Stimulated activated CD8-positive, alpha-beta memory T cell treated with anti-CD3 and anti-CD28 coated beads, Interleukin-15, amount 100 ng/mL, for 48 hours (primary cell): ENCODE measurements around the gene FAM131B.
"Not testable (repeated sequence)": the region's sequence is repeated elsewhere in the genome, so short reads cannot be mapped to it uniquely, and the experiment has no call there.

Source experiments
- DNase-seq, 2 donors: peaks; one replicate each; pipeline ENCODE4 v3.0.0-alpha.2; 2020; ENCODE audit warnings: low read depth in 2 of 2

Gene FAM131B

DNA sequence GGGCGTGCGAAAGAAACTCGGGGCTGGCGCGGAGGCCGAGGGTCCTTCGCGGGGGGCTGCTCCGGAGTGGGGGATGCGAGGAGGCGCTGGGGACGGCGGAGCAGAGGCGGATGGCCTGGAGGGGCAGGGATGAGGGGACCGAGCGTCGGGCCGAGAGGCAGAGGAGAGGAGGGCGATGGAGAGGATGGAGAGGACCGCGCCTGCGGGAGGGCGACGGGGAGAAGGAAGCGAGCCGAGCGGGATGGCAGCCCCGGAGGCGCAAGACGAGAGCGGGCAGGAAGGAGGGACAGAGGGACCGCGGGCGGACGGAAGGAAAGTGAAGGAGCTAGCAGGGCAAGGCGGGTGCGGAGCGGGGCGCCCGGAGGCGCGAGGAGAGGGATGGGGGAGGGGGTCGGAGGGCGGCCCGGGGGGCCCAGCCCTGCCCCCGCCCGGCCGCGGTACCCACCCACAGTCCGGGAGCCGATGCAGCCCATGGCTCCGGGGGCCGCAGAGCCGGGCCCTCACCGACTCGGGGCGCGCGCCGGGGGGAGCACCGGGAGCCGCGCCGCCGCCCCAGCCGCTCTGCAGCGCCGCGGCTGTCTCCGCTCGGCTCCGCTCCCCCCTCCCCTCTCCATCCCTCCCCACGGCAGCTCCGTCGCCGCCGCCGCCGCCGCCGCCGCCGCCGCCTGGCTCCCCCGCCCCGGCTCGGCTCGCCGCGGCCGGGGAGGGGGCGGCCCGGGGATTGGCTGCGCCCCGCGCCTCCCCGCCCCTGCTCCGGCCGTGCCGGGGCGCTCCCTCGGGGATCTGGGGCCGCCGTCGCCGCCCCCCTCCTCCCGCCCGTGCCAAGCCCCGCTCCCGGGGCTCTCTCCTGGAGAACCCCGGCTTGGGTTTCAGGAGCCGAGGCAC is at the start of gene FAM131B:
FAM131B (minus strand) TSS at position 583 of the 885 bp plus-strand sequence; CDS start at position 473, 110 bp downstream.
- no peak for DNase-seq

DNA sequence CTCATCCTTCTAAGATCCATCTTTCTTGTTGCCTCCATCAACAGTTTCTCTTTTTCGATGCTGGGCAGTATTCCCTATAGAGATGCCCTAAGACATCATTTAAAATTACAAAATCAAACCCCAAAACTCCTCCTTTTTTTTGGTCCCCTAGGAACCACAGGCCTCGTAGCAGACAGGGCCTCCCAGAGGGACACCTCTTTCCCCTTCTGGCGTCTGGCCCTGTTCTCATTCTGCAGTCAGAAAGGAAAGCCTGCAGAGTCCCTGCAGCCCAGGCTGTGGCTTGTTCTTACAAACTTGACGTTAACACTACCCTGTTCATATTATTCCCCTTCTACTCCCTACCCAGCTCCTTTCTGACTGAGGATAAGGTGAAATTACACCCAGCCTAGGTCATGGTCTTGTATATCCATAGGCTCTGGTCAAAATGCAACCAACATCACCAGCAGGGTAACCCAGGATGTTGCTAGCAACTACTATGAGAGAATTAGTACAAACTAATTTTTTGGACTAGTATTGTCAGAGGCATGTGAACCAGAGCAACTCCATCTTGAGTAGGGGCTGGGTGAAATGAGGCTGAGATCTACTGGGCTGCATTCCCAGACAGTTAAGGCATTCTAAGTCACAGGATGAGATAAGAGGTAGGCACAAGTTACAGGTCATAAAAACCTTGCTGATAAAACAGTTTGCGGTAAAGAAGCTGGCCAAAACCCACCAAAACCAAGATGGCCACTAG is 49.6 kb upstream of the FAM131B start:
- DNase-seq: no peak

DNA sequence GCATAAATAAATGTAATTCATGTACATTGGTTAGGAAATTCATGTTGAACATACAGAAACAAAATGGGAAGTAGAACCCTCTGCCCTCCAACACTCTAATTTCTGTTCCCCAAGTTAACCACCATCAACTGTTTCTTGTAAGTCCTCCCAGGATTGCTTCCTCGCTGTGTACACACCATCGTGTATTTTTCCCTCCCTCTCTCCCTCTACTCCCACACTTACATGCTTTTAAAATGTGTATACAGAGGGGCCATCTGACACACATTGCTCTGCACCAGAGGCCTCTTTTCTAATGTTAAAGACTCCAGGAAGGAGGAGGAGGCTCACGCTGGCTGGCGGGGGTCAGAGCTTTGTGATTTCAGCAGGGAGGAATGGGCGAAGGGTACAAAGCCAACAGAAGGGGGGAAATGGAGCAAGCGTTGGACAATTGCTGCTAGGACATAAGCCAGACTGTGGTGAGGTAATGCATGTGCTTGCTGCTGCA is 48.0 kb upstream of the FAM131B start:
- DNase-seq: no peak

DNA sequence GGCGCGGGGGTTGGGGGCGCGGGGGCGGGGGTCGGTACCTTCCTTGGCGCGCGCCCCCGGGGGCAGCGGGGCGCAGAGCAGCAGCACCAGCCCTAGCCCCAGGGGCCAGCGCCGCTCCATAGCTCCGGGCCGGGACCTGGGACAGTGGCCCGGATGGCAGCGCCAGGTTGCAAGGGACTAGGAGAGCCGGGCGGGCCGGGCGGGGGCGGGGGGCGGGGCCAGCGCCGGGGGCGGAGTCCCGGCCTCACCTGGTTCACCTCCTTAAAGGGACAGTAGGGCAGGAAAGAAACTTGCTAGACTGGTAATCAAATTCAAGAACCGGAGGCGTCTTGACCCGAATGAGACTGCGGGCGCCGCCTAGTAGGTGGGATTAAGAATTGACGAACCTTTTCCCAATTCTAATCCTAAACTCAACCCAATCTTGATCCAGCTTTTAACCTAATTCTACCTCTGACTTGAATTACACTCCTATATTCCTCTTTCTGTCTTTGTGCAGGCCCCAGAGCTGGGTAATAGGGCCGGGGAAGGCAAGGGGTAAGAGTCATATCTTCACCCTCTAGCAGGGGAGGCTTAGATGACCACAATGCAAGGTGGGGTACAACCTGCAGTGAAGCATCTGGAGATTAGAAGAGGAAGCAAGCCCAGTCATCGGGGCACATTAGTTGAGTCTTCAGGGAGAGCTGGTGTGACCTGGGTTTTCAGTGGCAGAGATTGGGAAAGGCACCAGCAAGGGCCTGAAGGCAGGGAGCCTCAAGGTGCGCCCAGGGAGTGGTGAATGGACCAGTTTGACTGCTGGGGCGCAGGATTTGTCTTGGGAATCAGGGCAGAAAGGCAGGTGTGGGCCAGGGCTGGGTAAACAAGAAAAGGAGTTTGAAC is 46.4 kb upstream of the FAM131B start, which contains the start of gene EPHA1:
EPHA1 (minus strand) TSS at position 171 of the 876 bp plus-strand sequence; CDS start at position 120, 51 bp downstream.
- peak in 1 of 2 donors; percentile 20 for DNase-seq

DNA sequence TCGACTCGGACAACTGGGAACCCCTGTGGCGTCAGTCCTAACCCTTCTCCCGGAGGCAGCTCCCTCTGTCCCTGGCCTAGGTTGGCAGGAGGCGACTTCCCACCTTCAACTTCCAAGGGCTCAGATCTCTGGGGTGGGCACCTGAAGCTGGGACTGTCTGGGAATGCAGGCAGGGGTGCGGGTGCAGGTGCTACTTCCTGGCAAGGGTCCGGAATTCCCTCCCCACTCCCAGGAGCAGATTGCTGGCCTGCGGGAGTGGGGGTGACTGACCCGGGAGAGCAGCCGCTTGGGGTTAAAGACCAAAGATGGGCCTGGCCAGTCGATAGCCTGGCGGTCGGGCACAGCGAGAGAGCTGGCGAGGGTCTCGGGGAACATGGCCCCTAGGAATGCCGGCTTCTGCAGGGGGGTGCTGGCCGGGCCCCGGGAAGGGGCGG is 45.8 kb upstream of the FAM131B start:
- DNase-seq: no peak

DNA sequence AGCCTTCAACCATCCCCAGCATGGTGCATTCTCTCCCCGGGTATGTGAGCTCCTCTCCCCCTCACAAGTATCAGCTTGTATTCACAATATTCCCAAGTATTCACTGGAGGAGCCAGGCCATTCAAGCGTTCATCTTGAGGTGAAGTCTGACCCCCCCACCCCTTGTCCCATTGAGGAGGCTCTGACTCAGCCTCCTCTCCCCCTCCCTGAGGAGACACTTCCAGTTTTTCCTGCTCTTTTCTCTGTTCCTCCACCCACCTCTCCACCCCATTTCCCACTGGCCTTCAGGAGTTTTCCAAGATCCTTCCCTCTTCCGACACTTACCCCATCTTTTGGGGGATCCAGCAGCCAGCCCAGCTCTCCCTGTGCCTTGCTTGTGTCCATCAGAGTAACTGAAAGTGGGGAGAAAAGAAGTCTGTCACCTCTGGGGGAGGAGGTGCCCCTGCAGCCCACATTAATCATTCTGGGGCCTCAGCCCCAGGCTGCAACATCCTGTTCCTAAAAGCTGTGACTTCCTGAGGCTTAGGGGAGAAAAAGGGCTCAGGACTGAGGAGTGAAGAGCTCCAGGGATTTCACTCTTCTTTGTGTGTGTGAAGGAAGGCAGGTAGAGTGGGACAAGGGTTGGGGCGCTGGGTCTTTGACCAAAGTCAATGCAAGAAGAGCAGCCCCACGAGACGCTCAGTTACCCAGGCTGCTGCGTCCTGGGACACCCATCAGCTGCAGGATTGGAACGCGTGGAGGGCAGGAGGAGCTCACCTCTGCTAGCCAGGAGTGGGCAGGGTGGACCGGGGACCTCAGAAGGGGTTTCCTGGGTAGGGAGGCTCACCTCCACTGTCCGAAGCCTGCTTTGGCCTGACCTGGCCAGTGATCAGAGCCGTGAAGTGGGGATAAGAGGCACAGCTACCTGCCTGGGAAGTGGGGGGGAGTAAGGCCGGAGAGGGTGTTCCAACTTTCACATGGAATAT is 45.1 kb upstream of the FAM131B start:
- no peak for DNase-seq

DNA sequence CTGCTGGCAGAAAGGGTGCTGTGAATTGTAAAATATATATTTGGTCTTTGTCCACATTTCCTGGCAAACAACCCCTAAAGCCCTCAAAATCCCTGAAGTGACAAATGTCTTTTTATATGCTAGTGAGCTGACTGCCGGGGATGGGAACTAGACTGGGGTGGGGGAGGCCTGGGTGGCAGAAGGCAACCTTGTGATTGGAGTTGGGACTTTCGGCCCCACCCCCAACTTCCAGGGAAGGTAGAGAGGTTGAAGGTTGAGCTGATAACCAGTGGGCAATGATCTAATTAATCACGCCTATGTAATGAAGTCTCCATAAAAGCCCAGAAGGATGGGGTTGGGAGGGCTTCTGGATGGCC is 43.5 kb upstream of the FAM131B start:
- no peak for DNase-seq

DNA sequence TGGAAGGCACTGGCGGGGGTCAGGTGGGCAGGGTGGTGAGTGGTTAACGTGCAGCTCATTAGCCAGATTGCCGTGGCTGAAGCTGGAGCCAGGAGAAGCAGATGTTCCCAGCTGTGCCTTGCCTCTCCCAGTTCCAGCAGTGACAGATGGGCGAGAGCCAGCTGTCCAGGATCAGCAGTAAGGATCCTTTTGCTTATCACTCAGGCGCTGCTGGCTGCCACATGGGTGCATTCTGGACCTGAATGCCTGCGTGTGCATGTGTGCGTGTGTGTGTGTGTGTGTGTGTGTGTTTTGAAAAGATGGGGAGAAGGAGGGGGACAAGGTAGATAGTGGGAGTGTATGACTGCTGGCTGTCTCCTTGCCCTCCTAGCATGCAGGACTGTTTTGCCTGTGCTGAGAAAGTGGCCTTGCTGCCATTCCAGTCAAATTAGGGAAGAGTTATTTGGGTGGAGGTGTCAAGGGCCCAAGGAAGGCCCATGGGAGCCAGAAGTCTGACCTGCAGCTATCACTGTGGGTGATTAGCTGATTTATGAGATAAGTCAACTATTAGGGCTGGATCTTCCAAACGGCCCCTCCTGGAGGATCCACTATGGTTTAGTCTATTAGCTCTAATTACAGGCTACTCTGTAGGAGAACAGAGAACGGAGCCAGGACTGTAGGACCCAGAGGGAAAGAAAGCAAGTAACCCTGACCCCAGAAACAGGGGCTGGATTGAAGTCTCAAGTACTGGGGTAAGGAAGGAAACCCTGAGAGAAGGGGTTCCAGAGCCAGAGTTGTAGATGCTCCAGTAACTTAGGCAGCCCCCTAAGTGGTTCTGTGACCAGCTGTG is 42.9 kb upstream of the FAM131B start:
- no peak for DNase-seq

DNA sequence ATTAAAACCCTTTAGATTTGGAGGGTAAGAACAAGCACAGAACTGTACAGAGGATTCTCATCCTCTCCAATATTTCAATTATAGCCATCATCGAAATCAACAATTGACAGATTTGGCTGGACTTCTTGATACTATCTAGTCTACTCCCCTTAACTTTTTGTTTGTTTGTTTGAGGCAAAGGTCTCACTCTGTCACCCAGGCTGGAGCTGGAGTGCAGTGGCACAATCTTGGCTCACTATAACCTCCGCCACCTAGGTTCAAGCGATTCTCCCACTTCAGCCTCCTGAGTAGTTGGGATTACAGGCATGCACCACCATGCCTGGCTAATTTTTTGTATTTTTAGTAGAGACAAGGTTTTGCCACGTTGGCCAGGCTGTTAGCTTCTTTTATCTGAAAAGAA is 39.7 kb upstream of the FAM131B start:
- DNase-seq: not testable (repeated sequence)

DNA sequence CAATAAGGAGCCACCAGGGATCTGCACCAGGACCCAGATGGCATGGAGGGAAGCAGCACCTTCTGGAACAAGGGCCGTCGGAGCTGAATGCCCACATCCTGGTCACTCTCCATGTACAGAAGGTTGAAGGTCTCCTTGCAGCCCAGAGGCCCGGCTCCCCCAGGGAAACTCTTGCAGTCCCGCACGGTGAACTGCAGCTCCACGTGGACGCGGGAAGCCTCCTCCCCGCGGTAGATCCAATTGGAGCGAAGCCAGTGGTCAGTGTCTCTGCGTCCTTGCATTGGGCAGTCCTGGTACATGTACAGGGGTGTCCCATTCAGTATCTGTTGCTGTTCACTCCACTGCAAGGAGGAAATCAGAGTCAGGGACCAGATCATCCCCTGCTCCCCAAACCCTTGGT is 38.8 kb upstream of the FAM131B start:
- DNase-seq: no peak

DNA sequence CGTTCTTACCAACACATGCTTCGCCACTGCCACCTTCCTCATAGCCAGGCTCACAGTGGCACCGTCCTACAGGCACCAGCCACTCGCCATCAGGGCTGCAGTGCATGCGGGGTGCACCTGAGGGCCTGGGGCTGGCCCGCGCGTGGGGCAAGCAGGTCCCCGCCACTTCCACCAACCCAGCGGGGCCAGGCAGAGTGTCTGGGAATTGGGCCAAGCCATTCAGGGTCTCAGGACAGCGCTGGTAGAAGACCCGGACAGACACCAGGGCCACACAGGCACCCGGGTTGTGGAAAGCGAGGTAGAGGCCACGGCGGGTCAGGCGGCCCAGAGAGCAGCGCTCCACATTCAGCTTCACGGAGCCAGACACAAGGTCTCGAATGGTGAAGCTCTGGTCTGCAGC is 37.1 kb upstream of the FAM131B start:
- no peak for DNase-seq

DNA sequence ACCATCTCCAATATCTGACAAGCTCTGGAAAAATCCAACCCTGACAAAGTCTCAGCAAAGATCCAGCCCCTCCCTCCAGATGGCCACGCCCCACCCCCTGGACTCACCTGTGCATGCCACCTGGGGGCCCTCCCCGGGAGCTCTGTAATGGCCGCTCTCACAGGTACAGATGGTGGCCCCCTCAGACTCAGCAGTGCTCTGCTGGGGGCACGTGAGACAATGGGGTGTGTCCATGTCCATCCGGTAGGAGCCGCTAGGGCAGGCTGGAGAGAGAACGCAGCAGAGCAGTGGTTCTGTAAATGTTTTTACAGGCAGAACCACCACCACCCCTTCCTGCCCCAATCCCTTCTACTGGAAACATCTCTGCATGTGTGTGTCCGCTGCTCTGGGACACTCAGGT is 36.6 kb upstream of the FAM131B start:
- DNase-seq: no peak

DNA sequence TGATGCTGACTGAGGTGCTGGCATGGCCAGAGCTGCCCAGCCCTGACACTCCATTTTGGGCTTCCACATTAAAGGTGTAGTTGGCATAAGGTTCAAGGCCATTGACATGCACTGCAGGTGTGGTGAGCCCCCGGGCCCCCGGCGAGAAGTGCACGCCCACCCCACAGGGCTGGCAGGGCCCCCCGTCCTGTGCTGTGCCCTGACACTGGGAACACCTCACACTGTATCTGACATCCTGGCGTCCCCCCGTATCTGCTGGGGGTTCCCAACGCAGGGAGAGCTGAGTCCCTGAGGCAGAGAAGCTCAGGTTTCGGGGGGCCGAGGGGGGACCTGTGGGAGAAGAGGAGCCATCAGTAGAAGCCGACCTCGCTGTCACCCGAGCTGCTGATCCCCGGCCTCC is 36.1 kb upstream of the FAM131B start:
- DNase-seq: no peak

DNA sequence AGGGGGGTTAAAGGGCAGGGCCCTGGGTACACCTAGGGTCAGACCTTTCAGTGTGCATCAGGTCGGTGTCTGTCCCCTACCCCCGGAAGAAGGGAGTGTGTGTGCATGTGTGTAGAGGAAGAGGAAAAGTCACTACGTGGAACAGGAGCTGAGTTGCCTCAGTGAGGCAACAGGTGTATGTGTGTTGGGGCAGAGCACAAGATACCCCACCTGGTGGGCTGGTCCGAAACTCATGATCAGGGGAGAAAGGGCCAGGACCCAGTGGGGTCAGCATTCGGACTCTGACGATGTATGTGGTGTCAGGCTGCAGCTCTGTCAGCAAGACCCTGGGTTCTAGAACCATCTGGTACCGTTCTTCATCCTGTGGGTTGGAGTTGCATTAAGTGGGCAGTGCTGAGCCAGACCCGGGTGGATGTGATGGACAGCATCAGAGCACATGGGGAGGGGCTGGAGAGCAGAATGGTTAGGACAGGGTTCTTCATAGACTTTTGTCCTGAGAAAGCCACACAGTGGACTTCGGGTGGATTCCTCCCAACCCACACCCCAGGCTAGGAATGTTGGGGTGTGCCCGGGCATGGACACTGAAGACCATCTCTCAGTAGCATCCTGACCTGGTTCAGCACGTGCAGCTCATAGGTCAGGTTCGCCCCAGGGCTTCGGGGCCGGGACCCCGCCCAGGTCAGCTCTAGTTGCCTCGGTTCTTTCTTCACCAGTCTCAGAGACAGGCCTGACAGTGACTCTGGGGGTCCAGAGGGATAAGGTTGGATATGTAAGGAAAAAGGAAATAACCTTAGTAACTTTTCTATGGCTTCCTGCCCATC is 35.4 kb upstream of the FAM131B start:
- DNase-seq: no peak

DNA sequence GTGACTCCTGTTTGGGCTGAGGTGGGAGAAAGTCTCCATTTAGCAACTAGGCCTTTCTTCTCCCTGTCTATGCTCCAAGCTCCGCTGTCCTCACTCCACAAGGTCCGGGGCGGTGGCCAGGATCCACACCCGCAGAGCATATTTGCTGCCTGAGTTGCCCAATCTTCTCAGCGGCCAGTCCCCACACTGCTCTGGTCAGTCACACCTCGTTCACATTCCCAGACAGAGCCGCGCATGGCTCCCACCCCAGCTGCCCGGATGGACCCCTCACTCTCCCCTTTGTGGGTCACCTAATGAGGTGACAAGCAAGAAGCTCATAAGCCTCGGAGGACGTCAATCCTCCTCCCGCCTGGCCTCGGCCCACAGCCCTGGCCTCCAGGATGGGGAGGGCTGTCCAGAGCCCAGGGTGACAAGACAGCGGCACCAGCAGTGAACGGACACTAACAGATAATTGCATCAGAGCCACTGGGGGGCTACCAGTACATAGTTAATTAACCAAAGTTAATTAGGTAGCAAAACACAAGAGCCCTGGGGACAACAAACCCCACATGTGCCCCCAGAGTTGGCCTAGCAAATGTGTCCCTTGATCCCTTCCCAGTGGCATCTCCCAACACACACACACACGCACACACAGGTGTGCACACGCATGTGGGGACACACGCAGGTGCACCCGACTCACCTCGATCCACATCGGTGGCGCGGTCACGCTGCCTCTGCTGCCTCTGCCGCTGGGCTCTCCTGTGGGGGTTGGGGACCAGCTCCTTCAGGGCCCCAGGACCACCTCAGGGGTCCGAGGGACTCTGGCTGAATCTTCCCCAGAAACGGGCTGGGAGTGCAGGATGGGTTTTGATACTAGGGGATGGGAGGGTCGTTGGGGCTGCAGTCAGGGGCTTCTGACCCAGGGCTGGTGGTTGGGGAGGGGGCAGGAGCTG is 34.4 kb upstream of the FAM131B start:
- no peak for DNase-seq

DNA sequence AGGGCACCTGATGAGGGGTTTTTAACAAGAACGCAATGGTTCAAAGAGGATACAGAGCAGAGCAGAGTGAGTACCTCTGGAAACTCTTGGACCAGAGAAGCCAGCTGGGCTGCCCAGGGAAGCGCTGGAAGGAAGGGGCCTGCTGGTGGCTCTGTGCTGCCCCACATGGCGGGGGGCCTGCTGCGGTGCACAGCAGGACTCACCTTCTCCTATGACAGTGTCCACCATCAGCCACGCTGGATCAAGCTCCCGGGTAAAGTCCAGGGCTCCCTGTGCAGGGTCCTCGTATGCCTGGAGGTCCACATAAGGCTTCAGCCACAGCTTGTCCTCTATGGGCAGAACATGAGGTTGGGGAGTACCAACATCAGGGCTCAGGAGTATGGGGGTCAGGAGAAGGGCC is 33.7 kb upstream of the FAM131B start:
- no peak for DNase-seq
